Measurements from ENCODE around the gene CHRM1. TPM values are rescaled to one million over a fixed set of nuclear protein-coding genes. Genes with fewer than 3 reads are reported as not detected.
"Not testable (repeated sequence)": the region's sequence is repeated elsewhere in the genome, so short reads cannot be mapped to it uniquely, and the experiment has no call there.

The CHRM1 gene
- total RNA-seq, 4 donors from 2014 or later, result 0.32 to 0.41 TPM; not detected in 2

- in situ Hi-C loops (cut with MboI; ENCODE audit: low pct_ligation_motif_present in 1 of 4, low pct_unique_long_range_greater_than_20kb in 1 of 4, low sequenced_read_pairs in 3 of 4), result loop anchor here in 3 of 4 donors (10.0 to 25.0 kb wide), 3 partner anchors 81 to 478 kb away; partner anchors contain the start of genes TMEM179B (in 1 of the 3) and TUT1 (in 1 of the 3)
- TF ChIP-seq, protein P1, sequence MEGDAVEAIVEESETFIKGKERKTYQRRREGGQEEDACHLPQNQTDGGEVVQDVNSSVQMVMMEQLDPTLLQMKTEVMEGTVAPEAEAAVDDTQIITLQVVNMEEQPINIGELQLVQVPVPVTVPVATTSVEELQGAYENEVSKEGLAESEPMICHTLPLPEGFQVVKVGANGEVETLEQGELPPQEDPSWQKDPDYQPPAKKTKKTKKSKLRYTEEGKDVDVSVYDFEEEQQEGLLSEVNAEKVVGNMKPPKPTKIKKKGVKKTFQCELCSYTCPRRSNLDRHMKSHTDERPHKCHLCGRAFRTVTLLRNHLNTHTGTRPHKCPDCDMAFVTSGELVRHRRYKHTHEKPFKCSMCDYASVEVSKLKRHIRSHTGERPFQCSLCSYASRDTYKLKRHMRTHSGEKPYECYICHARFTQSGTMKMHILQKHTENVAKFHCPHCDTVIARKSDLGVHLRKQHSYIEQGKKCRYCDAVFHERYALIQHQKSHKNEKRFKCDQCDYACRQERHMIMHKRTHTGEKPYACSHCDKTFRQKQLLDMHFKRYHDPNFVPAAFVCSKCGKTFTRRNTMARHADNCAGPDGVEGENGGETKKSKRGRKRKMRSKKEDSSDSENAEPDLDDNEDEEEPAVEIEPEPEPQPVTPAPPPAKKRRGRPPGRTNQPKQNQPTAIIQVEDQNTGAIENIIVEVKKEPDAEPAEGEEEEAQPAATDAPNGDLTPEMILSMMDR (IDR thresholded peaks at IDR 0.05), result no peak
- TF ChIP-seq POLR2A (IDR thresholded peaks at IDR 0.05) (no peak), EP300 (IDR thresholded peaks at IDR 0.05; ENCODE audit: low read depth) (no peak), POLR2AphosphoS5 (IDR thresholded peaks at IDR 0.05) (no peak)
- H3K27ac ChIP-seq, result no peak overlapping the region
- intact Hi-C loops (cut with DNase I; ENCODE audit: low total_unique reads), result loop anchor here (2.0 kb wide), 1 partner anchor 79 kb away; the partner anchor contains the start of gene TMEM179B
- no peak overlapping the region for H3K4me3 ChIP-seq
- no peaks in the 10 kb centered on the region for H3K36me3 ChIP-seq
- no peaks in the 10 kb centered on the region for H3K9me3 ChIP-seq
- no peak for DNase-seq
- peaks cover 0 to 7% (median 2%) of the 10 kb centered on the region in 4 donors for H3K4me1 ChIP-seq
- WGBS, 2 donors (ENCODE audit: low coverage in 1 of 2), result 54 to 76% methylated on average over 6 of the region's 6 CpGs
- no peaks in the 10 kb centered on the region for H3K27me3 ChIP-seq
Measured at GRCh38 chr11:62865635-62866034, 55.5 kb downstream of the CHRM1 start.

DNA sequence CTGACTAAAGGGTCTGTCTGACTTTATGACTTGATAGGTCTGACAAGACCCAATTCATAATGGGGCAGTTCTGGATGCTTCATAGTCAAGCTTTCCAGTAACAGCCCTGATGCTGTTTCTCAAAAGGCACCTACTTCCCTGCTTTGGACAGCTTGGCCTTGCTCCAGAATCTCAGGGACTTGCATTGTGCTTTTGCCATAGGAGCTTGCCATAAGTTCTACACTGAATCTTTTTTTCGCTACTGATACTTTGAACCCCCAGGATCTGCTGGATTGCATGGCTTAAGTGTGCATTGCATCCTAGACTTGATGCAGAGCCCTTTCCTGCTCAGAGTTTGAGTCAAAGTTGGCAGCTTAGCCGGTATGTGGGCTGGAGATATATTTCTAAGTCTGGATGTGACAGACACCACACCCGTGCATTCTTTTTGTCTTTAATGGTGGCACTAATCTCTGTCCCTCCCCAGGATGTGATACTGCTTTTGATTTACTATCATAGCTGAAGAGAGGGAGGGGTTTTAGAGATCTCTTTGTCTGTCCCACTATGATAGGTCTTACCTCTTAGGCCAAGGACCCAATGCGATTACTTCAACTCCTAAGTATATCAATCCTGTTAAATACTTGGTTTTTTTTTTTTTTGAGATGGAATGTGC is 57.4 kb downstream of the CHRM1 start:
- no peak for DNase-seq
- Histone ChIP-seq H3K9me3 (no peaks in the 10 kb centered on the region), H3K27ac (no peak overlapping the region), H3K36me3 (no peaks in the 10 kb centered on the region), H3K4me3 (no peak overlapping the region), H3K4me1 (peaks cover 0 to 7% (median 2%) of the 10 kb centered on the region in 4 donors), H3K27me3 (no peaks in the 10 kb centered on the region)
- intact Hi-C loops (cut with DNase I; ENCODE audit: low total_unique reads), result loop anchor here (2.0 kb wide), 1 partner anchor 77 kb away; the partner anchor contains the start of gene TMEM179B
- WGBS, 2 donors (ENCODE audit: low coverage in 1 of 2), result 83 to 89% methylated on average over 1 to 4 of the region's 4 CpGs
- TF ChIP-seq POLR2AphosphoS5 (IDR thresholded peaks at IDR 0.05) (no peak), POLR2A (IDR thresholded peaks at IDR 0.05) (no peak), EP300 (IDR thresholded peaks at IDR 0.05; ENCODE audit: low read depth) (no peak)
- TF ChIP-seq, protein P1 (IDR thresholded peaks at IDR 0.05), result no peak
- in situ Hi-C loops (cut with MboI; ENCODE audit: low pct_ligation_motif_present in 1 of 4, low pct_unique_long_range_greater_than_20kb in 1 of 4, low sequenced_read_pairs in 3 of 4), result loop anchor here (5.0 to 25.0 kb wide), 4 partner anchors 77 to 477 kb away; partner anchors contain the start of genes TMEM179B (in 3 of the 4) and TUT1 (in 1 of the 4)

GRCh38 chr11:62861564-62862192 is 59.5 kb downstream of the CHRM1 start:
- H3K27ac ChIP-seq; H3K36me3 ChIP-seq; DNase-seq; H3K4me3 ChIP-seq; H3K9me3 ChIP-seq; intact Hi-C loops (cut with DNase I; ENCODE audit: low total_unique reads); H3K27me3 ChIP-seq: not testable (repeated sequence)
- in situ Hi-C loops (cut with MboI; ENCODE audit: low pct_ligation_motif_present in 1 of 4, low pct_unique_long_range_greater_than_20kb in 1 of 4, low sequenced_read_pairs in 3 of 4), result loop anchor here (5.0 to 25.0 kb wide), 4 partner anchors 74 to 474 kb away; partner anchors contain the start of genes TMEM179B (in 3 of the 4) and TUT1 (in 1 of the 4)
- WGBS, 2 donors (ENCODE audit: low coverage in 1 of 2), result 86 to 94% methylated on average over 7 to 16 of the region's 16 CpGs
- peaks cover 0 to 21% (median 3%) of the 10 kb centered on the region in 4 donors for H3K4me1 ChIP-seq

DNA sequence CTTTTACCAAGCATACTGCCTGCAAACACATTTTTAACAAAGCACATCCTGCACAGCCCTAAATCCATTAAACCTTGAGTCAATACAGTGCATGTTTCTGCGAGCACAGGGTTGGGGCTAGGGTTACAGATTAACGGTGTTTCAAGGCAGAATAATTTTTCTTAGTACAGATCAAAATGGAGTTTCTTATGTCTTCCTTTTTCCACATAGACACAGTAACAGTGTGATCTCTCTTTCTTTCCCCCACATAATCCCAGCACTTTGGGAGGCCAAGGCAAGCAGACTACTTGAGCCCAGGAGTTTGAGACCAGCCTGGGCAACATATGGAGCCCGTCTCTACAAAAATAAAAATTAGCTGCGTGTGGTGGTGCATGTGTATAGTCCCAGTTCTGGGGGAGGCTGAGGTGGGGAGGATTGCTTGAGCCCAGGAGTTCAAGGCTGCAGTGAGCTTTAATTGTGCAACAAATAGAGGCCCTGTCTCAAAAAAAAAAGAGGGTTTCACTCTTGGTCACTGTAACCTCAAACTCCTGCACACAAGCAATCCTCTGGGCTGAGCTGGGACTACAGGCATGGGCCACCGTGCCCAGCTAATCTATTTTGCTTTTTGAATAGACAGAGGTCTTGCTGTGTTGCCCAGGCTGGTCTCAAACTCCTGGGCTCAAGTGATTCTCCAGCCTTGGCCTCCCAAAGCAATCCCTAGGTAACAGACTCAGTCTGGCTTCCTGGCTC is 60.2 kb downstream of the CHRM1 start:
- 69 to 100% methylated on average over 1 to 5 of the region's 5 CpGs for WGBS, 2 donors (ENCODE audit: low coverage in 1 of 2)
- no peak overlapping the region for H3K27ac ChIP-seq
- peaks cover 0 to 27% (median 5%) of the 10 kb centered on the region in 4 donors for H3K4me1 ChIP-seq
- H3K36me3 ChIP-seq, result no peaks in the 10 kb centered on the region
- H3K27me3 ChIP-seq, result no peaks in the 10 kb centered on the region
- in situ Hi-C loops (cut with MboI; ENCODE audit: low pct_ligation_motif_present in 1 of 4, low pct_unique_long_range_greater_than_20kb in 1 of 4, low sequenced_read_pairs in 3 of 4) (loop anchor here (5.0 to 25.0 kb wide), 4 partner anchors 74 to 474 kb away; partner anchors contain the start of genes TMEM179B (in 3 of the 4) and TUT1 (in 1 of the 4)), intact Hi-C loops (cut with DNase I; ENCODE audit: low total_unique reads) (no loop called here)
- no peak overlapping the region for H3K4me3 ChIP-seq
- TF ChIP-seq, protein P1 (IDR thresholded peaks at IDR 0.05), result no peak
- TF ChIP-seq POLR2A (IDR thresholded peaks at IDR 0.05) (no peak), POLR2AphosphoS5 (IDR thresholded peaks at IDR 0.05) (no peak), EP300 (IDR thresholded peaks at IDR 0.05; ENCODE audit: low read depth) (no peak)
- DNase-seq, result no peak
- no peaks in the 10 kb centered on the region for H3K9me3 ChIP-seq

DNA sequence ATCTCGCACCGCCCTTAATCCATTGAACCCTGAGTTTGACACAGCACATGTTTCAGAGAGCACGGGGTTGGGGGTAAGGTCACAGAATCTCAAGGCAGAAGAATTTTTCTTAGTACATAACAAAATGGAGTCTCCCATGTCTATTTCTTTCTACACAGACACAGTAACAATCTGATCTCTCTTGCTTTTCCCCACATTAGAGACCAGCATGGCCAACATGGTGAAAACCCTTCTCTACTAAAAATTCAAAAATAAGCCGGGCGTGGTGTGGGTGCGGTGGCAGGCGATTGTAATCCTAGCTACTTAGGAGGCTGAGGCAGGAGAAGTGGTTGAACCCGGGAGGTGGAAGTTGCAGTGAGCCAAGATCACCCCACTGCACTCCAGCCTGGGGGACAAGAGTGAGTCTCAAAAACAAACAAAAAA is 61.9 kb downstream of the CHRM1 start:
- H3K4me3 ChIP-seq; H3K9me3 ChIP-seq; H3K27ac ChIP-seq; DNase-seq; intact Hi-C loops (cut with DNase I; ENCODE audit: low total_unique reads); H3K36me3 ChIP-seq; H3K27me3 ChIP-seq: not testable (repeated sequence)
- 78 to 85% methylated on average over 4 to 8 of the region's 8 CpGs for WGBS, 2 donors (ENCODE audit: low coverage in 1 of 2)
- H3K4me1 ChIP-seq, result peaks cover 3 to 34% (median 11%) of the 10 kb centered on the region in 4 donors
- in situ Hi-C loops (cut with MboI; ENCODE audit: low pct_ligation_motif_present in 1 of 4, low pct_unique_long_range_greater_than_20kb in 1 of 4, low sequenced_read_pairs in 3 of 4), result loop anchor here in 2 of 4 donors (25.0 kb wide), 2 partner anchors 272 to 472 kb away; partner anchors contain the start of gene TUT1 (in 1 of the 2)
